Measurements from ENCODE around the gene ENOX1.

Gene ENOX1

DNA sequence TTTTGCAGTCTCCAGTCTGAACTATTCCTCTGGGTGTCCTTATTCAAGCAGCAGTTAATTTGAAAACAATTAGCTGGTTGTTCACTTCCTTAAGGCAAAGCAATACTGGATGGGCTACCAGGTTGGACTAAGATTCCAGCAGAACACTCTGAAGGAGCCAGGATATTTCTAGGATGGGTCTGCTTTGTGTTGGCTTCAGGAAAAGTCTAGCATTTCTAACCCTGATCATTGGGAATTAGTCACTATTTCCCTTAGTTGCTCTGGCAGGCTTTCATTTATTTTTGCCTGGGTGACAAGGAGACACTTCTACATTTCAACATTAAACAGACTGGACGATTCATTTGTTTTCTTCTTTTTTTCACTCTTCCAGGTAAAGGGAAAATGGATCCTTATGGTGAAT lies 228.4 kb downstream of the ENOX1 start:
- TF ChIP-seq, protein P1, sequence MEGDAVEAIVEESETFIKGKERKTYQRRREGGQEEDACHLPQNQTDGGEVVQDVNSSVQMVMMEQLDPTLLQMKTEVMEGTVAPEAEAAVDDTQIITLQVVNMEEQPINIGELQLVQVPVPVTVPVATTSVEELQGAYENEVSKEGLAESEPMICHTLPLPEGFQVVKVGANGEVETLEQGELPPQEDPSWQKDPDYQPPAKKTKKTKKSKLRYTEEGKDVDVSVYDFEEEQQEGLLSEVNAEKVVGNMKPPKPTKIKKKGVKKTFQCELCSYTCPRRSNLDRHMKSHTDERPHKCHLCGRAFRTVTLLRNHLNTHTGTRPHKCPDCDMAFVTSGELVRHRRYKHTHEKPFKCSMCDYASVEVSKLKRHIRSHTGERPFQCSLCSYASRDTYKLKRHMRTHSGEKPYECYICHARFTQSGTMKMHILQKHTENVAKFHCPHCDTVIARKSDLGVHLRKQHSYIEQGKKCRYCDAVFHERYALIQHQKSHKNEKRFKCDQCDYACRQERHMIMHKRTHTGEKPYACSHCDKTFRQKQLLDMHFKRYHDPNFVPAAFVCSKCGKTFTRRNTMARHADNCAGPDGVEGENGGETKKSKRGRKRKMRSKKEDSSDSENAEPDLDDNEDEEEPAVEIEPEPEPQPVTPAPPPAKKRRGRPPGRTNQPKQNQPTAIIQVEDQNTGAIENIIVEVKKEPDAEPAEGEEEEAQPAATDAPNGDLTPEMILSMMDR (IDR thresholded peaks at IDR 0.05; ENCODE audit: low read depth, low read length): no peak
- no peak overlapping the region for H3K4me3 ChIP-seq (ENCODE audit: low read depth, low read length)

DNA sequence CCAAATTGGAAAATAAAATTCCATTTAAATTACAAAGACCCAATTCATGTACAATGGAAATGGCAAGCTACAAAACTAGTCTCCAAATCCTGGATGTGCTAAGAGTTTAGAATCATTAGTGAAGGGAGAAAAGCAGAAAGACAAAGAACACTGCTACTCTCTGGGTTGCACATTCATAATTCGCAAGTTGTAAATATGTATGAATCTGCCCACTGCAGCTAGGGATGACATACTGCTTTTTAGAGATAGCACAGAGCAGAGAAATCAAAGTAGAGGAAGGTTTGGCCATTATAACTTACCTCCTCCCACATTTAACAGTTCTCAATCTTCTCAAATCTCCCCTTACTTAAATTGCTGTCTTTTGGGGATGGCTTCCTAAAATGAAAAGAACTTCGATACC lies 231.1 kb downstream of the ENOX1 start:
- TF ChIP-seq, protein P1 (IDR thresholded peaks at IDR 0.05; ENCODE audit: low read depth, low read length): no peak
- no peak overlapping the region for H3K4me3 ChIP-seq (ENCODE audit: low read depth, low read length)

DNA sequence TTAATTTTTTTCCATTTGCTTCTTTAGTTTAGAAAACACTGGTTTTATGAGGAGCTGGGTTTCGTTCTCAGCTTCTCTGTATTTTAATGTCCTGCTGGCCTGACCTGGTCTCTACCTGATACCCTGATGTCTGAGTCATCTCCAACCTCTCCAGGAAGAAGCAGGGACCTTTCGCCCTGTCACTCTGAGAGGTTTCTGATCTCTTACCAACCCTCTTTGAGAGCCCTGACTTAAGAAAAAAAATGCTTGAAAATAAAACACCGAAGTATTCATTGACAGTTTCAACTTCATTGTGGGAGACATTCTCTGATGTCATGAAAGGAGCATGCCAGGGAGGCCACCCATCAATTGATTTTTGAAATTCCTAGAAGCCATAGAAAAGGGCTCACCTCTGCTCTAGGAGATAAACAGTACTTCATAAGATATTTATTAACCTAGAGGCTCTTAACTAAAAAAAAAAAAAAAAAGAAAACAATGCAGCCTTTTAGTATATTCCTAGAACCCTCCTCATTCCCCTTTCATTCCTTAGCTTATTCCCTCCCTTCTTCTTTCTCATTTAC lies 234.8 kb downstream of the ENOX1 start:
- TF ChIP-seq, protein P1 (IDR thresholded peaks at IDR 0.05; ENCODE audit: low read depth, low read length): no peak
- H3K4me3 ChIP-seq (ENCODE audit: low read depth, low read length): no peak overlapping the region

DNA sequence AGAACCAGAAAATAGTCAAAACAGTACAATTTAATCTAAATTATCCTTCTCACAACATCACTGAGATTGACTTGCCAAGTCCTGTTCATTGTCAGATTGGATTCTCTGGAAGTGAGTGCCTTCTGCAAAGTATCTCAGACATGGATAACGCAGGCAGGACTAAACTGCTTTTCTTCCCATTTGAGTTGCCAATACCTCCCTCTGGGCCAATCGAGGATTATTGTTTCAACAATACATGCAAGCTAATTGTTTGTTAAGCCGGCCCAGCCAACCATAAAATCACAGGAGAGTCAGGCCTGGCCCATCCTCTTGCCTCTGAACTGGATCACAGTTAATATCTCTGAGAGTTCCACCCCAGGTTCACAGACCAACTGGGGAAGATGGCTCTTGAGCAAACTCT lies 240.0 kb downstream of the ENOX1 start:
- no peak overlapping the region for H3K4me3 ChIP-seq (ENCODE audit: low read depth, low read length)
- TF ChIP-seq, protein P1 (IDR thresholded peaks at IDR 0.05; ENCODE audit: low read depth, low read length): no peak

DNA sequence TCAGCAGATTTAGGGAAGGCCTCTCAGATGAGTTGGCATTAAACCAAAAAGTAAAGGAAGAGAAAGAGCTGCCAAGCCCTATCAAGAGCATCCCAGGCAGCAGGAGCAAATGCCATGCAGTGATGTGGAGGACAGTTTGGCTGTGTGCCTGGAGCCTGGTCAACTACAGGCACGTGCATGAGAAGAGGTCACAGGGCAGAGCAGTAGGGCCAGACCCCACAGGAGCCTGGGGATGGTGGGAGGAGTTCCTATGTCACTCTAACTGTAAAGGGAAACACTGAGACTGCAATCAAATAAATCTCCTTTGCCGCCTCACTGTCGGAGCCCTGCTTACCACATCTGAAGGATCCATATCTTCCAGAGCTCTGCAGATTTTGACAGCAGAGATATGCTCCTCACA lies 240.5 kb downstream of the ENOX1 start:
- no peak overlapping the region for H3K4me3 ChIP-seq (ENCODE audit: low read depth, low read length)
- TF ChIP-seq, protein P1 (IDR thresholded peaks at IDR 0.05; ENCODE audit: low read depth, low read length): no peak

DNA sequence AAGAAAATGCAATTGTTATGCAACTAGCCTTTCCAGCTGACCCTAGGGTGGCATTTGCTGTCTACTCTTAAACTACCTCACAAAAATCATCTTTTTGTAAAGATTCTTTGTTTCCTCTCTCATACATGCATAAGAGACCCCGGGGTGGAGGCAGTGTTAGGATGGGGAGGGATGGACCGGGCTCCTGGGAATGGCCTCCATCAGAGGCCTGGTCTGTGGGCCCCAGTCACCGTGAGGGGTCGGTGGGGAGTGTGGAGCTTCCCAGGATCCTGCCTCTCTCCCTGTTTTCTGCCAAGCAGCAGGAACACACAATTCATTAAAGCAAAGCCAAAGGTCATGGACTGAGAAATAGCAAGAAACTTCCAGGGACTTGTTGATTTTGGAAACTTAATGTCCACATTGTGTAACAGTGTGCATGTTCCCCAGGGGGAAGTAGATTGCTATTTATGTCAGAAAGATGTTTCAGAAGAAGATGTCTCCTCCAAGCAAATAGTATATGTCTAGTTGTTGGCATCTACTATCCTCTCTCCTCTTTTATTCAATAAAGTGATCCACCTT lies 241.4 kb downstream of the ENOX1 start:
- no peak overlapping the region for H3K4me3 ChIP-seq (ENCODE audit: low read depth, low read length)
- TF ChIP-seq, protein P1 (IDR thresholded peaks at IDR 0.05; ENCODE audit: low read depth, low read length): no peak

DNA sequence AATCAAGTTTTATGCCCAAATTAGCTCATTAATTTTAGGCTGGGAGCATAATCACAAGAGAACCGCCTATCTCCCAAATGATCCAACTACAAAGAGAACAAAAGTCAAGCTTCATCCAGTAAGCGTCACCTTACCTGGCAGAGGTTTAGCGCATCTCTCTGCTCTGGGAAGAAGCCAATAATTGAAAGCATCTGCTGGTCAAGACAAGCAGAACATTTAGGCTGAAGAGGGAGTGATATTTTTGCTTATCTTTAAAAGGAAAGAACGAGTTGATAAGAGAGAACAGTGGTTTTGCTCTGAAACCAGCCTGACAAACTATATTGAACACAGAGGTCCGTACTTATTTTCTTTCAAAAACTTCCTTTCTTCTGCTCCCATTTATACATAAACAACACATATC lies 242.1 kb downstream of the ENOX1 start:
- TF ChIP-seq, protein P1 (IDR thresholded peaks at IDR 0.05; ENCODE audit: low read depth, low read length): no peak
- H3K4me3 ChIP-seq (ENCODE audit: low read depth, low read length): no peak overlapping the region
